HG02938 (cell line): ENCODE measurements around the gene UTY.

ENCODE experiments used
- ATAC-seq: cut with Tn5 transposase; IDR thresholded peaks from one replicate; pipeline ENCODE4 v1.9.1; 2021; ENCODE audit warnings: mild to moderate bottlenecking, moderate library complexity; ENCODE audit not compliant: unreplicated experiment

Gene UTY

GRCh38 chrY:13479828-13480227, at the start of gene UTY:
UTY (minus strand) TSS chrY:13480033; CDS start chrY:13479665, 368 bp downstream.
- ATAC-seq = peak; percentile 94

- ATAC-seq = no peak
Measured at GRCh38 chrY:13520474-13520873, 40.6 kb upstream of the UTY start.

DNA sequence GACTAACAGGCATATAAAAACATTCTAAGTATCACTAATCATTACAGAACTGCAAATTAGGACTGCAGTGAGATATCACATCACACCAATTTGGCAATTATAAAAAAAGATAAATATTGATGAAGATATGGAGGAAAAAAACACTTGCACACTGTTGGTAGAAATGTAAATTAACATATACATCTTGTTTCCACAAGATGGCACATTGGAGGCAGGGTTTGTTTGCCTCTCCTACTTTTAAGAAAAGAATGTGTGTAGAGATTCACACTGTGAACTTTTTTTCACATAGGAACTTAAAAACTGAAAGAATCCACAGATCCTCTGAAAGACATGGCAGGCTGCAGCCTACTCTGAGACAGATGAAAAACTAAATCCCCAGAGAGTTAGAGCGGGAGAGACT, 21.4 kb upstream of the UTY start:
- no peak for ATAC-seq

DNA sequence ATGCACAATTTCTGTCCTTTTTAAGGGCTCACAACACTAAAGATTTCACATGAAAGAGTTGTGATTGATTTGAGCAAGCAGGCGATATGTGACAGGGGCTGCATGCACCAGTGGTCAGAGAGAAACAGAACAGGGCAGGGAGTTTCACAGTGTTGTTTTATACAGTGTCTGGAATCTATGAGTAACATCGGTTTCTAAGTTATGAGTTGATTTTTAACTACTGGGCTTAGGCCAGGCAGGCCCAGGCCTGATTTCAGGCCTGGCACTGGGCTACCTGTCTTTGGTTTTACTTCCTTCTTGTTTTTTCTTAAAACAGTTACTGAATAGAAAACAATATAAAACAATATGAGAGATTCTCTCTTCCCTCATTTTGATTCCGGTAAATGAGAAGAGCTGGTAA, 13.9 kb upstream of the UTY start:
- ATAC-seq = no peak

DNA sequence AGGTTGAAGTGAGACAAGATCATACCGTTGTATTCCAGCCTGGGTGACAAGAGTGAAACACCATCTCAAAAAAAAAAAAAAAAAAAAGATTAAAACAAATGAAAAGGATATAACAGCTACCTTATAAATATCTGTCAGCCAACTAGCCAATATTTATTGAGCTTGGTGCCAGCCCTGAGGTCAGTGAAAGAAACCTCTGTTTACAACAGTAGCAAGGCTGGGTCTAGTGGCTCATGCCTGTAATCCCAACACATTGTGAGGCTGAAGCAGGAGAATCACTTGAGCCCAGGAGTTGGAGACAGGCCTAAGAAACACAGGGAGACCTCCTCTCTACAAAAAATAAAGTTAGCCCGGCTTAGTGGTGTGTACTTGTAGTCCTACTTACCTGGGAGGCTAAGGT, 12.6 kb upstream of the UTY start:
- no peak for ATAC-seq

GRCh38 chrY:13488738-13489137, 8.9 kb upstream of the UTY start:
- no peak for ATAC-seq

GRCh38 chrY:13479121-13479711, 617 bp downstream of the UTY start:
- peak; percentile 42 for ATAC-seq

GRCh38 chrY:13478126-13478785, 1.6 kb downstream of the UTY start:
- no peak for ATAC-seq

GRCh38 chrY:13474997-13475396, 4.8 kb downstream of the UTY start:
- no peak for ATAC-seq

DNA sequence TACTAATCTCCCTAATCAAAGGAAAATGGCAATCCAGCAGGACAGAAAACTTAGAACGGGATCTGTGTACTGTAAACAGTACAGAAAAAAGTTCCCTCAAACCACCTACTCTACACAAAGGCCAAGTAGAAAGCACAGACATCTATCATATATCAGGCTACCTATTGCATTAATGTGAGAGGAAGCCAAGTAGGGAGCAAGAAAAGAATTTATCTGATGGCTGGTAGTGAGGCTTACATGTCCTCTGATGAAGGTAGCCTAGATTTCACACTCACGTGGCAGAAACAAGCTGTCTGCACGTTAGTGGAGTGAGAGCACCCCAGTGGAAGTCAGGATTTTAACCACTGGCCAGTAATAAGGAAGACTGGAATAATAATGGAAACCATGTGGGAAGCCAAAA, 28.3 kb downstream of the UTY start:
- no peak for ATAC-seq

DNA sequence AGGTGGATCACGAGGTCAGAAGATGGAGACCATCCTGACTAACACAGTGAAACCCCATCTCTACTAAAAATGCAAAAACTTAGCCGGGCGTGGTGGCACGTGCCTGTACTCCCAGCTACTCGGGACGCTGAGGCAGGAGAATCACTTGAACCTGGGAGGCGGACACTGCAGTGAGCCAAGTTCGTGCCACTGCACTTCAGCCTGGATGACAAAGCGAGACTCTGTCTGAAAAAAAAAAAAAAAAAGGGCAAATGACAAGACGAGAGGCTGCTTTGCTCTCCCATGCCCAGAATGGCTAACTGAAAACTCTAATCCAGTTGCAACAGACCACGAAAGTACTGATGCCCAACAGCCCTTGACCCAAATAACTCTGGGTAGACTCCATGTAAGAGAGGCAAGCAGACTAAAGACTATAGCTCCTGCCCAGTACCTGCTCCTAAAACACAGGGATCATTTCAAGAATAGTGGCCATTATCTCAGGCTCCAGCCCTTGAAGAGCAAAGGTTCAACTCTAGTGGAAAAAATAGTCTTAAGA, 29.2 kb downstream of the UTY start:
- ATAC-seq = no peak

DNA sequence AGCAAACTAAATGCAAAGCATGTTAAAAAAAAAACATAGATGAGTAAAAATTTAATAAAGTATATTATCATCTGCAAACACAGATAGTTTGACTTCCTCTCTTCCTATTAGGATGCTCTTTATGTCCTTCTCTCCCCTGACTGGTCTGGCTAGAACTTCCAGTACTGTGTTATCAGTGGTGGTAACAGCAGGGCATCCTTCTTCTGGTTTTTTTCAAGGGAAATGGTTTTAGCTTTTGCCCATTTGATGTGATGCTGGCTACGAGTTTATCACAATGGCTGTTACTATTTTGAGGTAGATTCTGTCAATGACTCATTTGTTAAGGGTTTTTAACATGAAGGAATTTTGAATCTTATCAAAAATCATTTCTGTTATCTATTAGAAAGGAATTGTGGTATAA, 34.3 kb downstream of the UTY start:
- ATAC-seq = no peak

GRCh38 chrY:13443146-13443545, 36.7 kb downstream of the UTY start:
- ATAC-seq = no peak

GRCh38 chrY:13440811-13441210, 39.0 kb downstream of the UTY start:
- no peak for ATAC-seq

DNA sequence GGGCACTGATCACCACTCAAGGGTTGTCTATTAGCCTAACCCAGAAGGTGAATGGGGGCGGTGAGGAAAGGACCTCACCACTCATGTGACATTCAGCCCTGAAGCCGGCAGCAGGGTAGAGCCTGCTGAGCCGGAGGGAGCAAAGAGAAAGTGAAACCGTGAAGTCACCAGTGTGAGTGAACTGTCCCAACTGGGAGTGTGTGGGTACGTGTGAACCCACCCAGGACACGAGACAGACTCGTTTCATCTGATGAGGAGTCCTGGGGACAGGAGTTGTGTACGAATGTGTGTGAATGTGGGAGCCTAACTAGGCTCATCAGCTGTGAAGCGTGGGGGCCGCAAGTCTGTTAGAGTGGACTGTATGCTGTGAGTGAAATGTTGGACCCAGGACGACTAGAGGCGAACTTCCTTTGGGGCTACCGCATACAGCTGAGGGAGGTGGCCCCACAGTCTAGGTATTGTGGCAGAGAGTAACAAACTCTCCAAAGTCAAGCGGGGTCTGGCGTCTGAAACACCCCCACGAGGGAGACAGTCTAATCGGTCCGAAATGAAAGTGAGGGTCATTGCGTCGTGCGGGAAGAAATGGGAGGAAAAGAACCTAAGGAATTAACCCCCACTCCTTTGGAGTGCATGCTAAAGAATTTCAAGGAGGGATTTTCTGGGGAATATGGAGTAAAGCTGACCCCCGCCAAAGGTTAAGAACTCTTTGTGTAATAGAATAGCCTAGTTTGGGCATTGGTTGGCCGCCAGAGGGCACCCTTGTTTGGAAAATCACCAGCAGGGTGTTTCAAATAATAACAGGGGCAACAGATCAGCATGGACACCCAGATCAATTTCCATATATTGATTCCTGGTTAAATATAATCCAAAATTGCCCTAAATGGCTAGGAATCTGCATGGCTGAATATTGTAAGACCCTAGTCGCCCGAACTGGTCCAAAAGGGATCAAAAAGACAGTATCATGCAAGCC, 43.6 kb downstream of the UTY start:
- ATAC-seq = peak; percentile 77

- no peak for ATAC-seq
Measured at GRCh38 chrY:13435206-13435967, 44.4 kb downstream of the UTY start.

DNA sequence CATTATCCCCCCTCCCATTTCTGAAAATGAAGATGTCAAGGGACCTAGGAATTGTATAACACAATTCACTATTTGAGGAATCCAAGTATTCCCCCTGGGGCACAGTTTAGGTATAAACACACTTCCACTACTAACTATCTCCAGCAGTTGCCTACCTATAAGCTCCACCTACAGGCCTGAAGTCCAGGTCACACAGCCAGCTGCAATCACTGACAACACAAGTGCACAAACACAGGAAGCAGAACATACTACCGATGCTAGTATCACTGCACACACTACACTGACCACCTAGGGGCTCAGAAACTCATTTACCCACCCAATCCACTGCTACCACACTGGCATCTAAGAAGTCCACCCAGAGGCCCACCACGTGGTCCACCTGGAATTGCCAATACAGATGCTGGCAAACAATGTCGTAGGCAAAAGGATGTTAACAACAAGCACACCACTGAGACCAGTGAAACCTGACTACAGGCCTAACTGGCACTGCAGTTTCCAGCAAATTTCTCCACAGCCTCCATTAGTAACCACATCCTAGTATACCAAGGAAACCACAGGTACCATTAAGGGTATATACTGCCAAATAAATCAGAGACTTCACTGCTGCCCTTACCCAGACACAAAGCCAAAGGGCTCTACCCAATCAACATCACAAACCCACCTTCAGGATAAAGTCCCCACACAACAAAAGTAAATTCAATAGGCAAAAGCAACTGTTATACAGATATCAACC, 47.4 kb downstream of the UTY start:
- no peak for ATAC-seq

GRCh38 chrY:13429551-13429950, 50.3 kb downstream of the UTY start:
- ATAC-seq = no peak

- no peak for ATAC-seq
Measured at GRCh38 chrY:13423281-13423732, 56.5 kb downstream of the UTY start.
